ENCODE data around the gene DCST2.

The DCST2 gene

GRCh38 chr1:155026588-155026987, 7.0 kb downstream of the DCST2 start:
- TF ChIP-seq, protein P1, sequence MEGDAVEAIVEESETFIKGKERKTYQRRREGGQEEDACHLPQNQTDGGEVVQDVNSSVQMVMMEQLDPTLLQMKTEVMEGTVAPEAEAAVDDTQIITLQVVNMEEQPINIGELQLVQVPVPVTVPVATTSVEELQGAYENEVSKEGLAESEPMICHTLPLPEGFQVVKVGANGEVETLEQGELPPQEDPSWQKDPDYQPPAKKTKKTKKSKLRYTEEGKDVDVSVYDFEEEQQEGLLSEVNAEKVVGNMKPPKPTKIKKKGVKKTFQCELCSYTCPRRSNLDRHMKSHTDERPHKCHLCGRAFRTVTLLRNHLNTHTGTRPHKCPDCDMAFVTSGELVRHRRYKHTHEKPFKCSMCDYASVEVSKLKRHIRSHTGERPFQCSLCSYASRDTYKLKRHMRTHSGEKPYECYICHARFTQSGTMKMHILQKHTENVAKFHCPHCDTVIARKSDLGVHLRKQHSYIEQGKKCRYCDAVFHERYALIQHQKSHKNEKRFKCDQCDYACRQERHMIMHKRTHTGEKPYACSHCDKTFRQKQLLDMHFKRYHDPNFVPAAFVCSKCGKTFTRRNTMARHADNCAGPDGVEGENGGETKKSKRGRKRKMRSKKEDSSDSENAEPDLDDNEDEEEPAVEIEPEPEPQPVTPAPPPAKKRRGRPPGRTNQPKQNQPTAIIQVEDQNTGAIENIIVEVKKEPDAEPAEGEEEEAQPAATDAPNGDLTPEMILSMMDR (conservative IDR thresholded peaks at IDR 0.05), result no peak
- no peak overlapping the region for H3K27ac ChIP-seq

- no peak overlapping the region for H3K27ac ChIP-seq
- TF ChIP-seq, protein P1 (conservative IDR thresholded peaks at IDR 0.05), result no peak
Observed at GRCh38 chr1:155026154-155026553, 7.4 kb downstream of the DCST2 start.

DNA sequence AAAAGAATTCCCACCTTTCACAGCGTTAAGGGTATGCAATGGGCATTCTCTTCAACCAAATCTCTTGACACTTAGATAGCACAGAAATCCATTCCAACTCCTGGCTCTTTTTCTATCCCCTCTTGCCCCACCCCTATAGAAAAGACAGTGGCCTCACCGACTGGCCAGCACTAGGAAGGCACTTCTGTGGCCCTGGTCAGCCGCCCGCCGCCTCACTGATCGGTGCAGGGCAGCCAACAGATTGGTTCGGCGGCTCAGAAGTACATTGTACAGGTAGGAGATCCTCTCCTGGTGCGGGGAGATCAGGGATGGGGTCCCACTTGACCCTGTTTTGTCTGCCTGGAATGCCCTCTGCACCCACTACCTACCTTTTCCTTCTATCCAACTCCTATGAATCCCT, 9.3 kb downstream of the DCST2 start:
- no peak overlapping the region for H3K27ac ChIP-seq
- TF ChIP-seq, protein P1 (conservative IDR thresholded peaks at IDR 0.05), result no peak

DNA sequence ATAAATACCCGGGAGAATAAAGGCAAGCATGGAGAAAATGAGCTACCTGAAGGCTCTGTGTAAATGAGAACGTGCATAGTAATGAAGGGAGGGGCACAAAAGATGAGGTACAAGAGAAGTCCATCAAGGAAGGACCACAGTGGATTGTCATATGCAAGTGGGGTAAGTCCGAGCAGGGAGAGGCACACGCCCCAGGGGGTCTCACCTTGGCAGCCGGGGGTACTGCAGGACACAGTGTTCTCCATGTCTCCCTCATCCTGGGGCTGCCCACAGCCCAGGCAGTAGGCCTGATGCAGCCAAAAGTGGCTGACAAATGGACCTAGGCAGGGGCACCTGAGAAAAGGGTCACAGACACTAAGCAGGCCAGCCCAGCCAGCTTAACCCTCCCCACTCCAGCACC, 10.0 kb downstream of the DCST2 start:
- peak overlapping the region; percentile 76 for H3K27ac ChIP-seq
- TF ChIP-seq, protein P1 (conservative IDR thresholded peaks at IDR 0.05), result no peak

GRCh38 chr1:155022927-155023236, 10.7 kb downstream of the DCST2 start:
- H3K27ac ChIP-seq, result peak overlapping the region; percentile 76

GRCh38 chr1:155022136-155022926, 11.2 kb downstream of the DCST2 start:
- TF ChIP-seq, protein P1 (conservative IDR thresholded peaks at IDR 0.05), result no peak
- H3K27ac ChIP-seq, result peak overlapping the region; percentile 76

More at GRCh38 chr1:155022927-155023236, 10.7 kb downstream of the DCST2 start:
- TF ChIP-seq, protein P1 (conservative IDR thresholded peaks at IDR 0.05), result peak; percentile 19

DNA sequence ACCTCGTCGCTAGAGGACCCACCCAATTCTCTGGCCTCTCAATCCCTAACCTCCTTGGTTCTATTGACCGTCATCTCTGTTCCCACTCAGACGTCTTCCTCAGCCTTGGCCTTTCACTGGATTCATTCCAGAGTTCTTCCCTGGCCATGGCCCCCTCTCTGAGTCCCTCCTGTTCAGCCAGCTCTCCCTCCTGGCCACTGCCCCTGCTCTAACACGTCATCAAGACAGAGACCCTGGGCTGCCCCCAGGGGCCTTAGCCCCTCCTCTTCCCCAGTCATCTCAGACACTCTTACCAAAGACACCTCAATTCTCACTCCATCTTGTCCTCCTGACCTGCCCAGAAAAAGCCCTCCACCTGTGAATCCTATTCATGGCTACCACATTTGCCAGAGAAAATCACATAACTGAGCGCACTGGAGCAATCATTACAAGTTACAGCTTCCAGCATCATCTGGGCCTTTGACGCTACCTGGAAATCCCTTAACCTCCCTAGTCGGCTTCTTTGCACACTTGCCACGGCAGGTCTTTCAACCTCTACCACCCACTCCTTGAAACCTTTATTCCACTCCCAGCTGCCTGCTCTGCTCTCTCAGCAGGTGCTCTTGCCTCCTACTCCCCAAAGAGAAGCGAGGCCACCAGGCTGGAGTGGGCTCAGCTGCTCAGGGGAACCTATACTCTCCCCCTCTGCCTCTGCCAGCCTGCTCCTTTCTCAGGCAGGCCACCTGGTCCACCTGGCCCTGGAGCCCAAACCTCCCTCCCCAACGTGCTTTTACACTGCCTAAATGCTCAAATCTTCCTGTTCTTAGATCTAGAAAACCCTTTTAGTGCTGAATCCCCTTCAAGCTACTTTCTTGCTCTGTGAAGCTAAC, 14.0 kb downstream of the DCST2 start:
- H3K27ac ChIP-seq, result peak overlapping the region; percentile 81; the same call in 1 of the 2 replicates
- TF ChIP-seq, protein P1 (conservative IDR thresholded peaks at IDR 0.05), result no peak

All from VCaP (cell line).